Ishikawa (cell line): ENCODE results near the gene GPANK1.

Source experiments
- CREB1 ChIP-seq: IDR thresholded peaks from 2 replicates; pipeline ENCODE4 v1.6.1; 2012; ENCODE audit warnings: low read depth
- TF ChIP-seq, protein P1 (sequence below): IDR thresholded peaks from 2 replicates; pipeline ENCODE4 v1.6.1; 2012; ENCODE audit warnings: low read depth, mild to moderate bottlenecking

DNA sequence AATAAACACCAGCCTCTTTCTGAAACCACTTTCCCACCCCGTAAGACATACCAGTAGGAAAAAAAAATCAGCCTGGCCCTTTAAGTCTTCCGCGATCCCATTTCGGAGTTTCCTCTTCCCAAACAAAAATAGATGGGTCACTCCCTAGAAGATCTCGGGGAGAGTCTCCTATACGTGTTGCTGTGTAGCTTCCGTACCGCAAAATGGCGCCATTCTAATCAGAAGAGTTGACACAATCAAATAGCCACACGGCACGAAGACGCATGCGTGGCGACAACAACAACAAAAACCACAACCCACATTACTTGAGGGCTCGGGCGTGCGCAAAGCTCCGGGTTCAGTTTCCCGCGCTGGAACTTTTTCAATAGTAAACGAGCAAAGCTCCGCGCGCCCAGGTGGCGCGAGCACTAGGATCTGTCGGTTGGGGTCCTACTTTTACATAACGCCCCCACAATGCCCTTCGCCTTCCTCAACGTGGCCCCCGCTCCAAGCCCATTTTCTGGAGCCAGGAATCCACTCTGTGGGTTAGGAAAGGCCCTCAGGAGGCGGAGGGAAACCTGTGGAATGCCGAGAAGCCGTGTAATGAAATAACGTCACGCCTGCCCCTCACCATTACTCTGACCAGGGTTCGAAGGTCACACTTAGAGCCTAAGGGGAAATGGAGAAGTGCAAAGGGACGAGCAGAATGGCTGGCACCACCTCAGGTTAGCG lies at the start of gene GPANK1:
- TF ChIP-seq, protein P1, sequence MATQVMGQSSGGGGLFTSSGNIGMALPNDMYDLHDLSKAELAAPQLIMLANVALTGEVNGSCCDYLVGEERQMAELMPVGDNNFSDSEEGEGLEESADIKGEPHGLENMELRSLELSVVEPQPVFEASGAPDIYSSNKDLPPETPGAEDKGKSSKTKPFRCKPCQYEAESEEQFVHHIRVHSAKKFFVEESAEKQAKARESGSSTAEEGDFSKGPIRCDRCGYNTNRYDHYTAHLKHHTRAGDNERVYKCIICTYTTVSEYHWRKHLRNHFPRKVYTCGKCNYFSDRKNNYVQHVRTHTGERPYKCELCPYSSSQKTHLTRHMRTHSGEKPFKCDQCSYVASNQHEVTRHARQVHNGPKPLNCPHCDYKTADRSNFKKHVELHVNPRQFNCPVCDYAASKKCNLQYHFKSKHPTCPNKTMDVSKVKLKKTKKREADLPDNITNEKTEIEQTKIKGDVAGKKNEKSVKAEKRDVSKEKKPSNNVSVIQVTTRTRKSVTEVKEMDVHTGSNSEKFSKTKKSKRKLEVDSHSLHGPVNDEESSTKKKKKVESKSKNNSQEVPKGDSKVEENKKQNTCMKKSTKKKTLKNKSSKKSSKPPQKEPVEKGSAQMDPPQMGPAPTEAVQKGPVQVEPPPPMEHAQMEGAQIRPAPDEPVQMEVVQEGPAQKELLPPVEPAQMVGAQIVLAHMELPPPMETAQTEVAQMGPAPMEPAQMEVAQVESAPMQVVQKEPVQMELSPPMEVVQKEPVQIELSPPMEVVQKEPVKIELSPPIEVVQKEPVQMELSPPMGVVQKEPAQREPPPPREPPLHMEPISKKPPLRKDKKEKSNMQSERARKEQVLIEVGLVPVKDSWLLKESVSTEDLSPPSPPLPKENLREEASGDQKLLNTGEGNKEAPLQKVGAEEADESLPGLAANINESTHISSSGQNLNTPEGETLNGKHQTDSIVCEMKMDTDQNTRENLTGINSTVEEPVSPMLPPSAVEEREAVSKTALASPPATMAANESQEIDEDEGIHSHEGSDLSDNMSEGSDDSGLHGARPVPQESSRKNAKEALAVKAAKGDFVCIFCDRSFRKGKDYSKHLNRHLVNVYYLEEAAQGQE: no peak
- peak; percentile 40; the same call in 1 of the 2 replicates for TF ChIP-seq CREB1
